ENCODE measurements around the gene CEP76. TPM values are rescaled to one million over a fixed set of nuclear protein-coding genes. Genes with fewer than 3 reads are reported as not detected.

CEP76 gene
- total RNA-seq, 1 experiment from 2014 or later, result 12.9 TPM

- POLR2A ChIA-PET, result no interaction called here
- intact Hi-C loops (cut with micrococcal nuclease; ENCODE audit: unreplicated experiment), result no loop called here
- in situ Hi-C loops (cut with HindIII; ENCODE audit: low pct_unique_long_range_greater_than_20kb, low sequenced_read_pairs), result no loop called here
Measured at GRCh38 chr18:12722731-12723130, 20.2 kb upstream of the CEP76 start.

GRCh38 chr18:12721495-12722275, 19.2 kb upstream of the CEP76 start:
- DNase-seq (ENCODE audit: low read depth, low spot score), result no peak
- in situ Hi-C loops (cut with HindIII; ENCODE audit: low pct_unique_long_range_greater_than_20kb, low sequenced_read_pairs) (no loop called here), intact Hi-C loops (cut with micrococcal nuclease; ENCODE audit: unreplicated experiment) (no loop called here)
- no TSS peak for BruUV-seq (replicated peaks)
- CTCF ChIA-PET, result no interaction called here
- TF ChIP-seq CTCF (IDR thresholded peaks at IDR 0.05) (no peak), REST (IDR thresholded peaks at IDR 0.05; ENCODE audit: insufficient read depth in 1 of 2, low read depth in 2 of 2, low read length in 1 of 2) (no peak), POLR2AphosphoS5 (IDR thresholded peaks at IDR 0.05; ENCODE audit: low read depth, low read length) (no peak), TCF7L2 (IDR thresholded peaks at IDR 0.05; ENCODE audit: low read depth, low read length) (no peak)
- POLR2A ChIA-PET, result no interaction called here
- Histone ChIP-seq H3K4me1 (ENCODE audit: control insufficient read depth, insufficient read depth, low read length) (peaks cover 4% of the 10 kb centered on the region; the same call in 1 of the 2 replicates), H3K27ac (ENCODE audit: low read length) (no peak overlapping the region), H3K27me3 (ENCODE audit: control insufficient read depth, insufficient read depth, low read length) (no peaks in the 10 kb centered on the region), H3K9me3 (ENCODE audit: control insufficient read depth, insufficient read depth, low read depth, low read length) (no peaks in the 10 kb centered on the region), H3K4me3 (ENCODE audit: low read depth in 2 of 2, low read length in 2 of 2) (no peak overlapping the region), H3K36me3 (ENCODE audit: control insufficient read depth, insufficient read depth, low read length) (peaks cover 17% of the 10 kb centered on the region)
- no peak for ATAC-seq

More at GRCh38 chr18:12722731-12723130, 20.2 kb upstream of the CEP76 start:
- H3K4me1 ChIP-seq (ENCODE audit: control insufficient read depth, insufficient read depth, low read length), result peaks cover 4% of the 10 kb centered on the region; the same call in 1 of the 2 replicates
- ATAC-seq (no peak), DNase-seq (ENCODE audit: low read depth, low spot score) (no peak)
- no peak for TF ChIP-seq SIN3A (IDR thresholded peaks at IDR 0.05; ENCODE audit: borderline replicate concordance, insufficient read depth, low read depth, low read length)
- TF ChIP-seq TCF7L2 (IDR thresholded peaks at IDR 0.05; ENCODE audit: low read depth, low read length), result no peak
- TF ChIP-seq REST (IDR thresholded peaks at IDR 0.05; ENCODE audit: insufficient read depth in 1 of 2, low read depth in 2 of 2, low read length in 1 of 2), result no peak
- TF ChIP-seq CTCF (IDR thresholded peaks at IDR 0.05), result no peak
- TF ChIP-seq POLR2AphosphoS5 (IDR thresholded peaks at IDR 0.05; ENCODE audit: low read depth, low read length), result no peak
- no peak overlapping the region for H3K4me3 ChIP-seq (ENCODE audit: low read depth in 2 of 2, low read length in 2 of 2)
- no TSS peak for BruUV-seq (replicated peaks)
- no peak overlapping the region for H3K27ac ChIP-seq (ENCODE audit: low read length)
- H3K27me3 ChIP-seq (ENCODE audit: control insufficient read depth, insufficient read depth, low read length), result no peaks in the 10 kb centered on the region
- H3K36me3 ChIP-seq (ENCODE audit: control insufficient read depth, insufficient read depth, low read length), result peaks cover 17% of the 10 kb centered on the region
- CTCF ChIA-PET, result no interaction called here
- H3K9me3 ChIP-seq (ENCODE audit: control insufficient read depth, insufficient read depth, low read depth, low read length), result no peaks in the 10 kb centered on the region
